SK-N-SH treated with all-trans-retinoic acid at 6 μM for 48 hours (cell line): ENCODE measurements around the gene ENHO.

Experiments
- ATAC-seq: fragments of 200-7000 bp; cut with Tn5 transposase; 3 replicates; pipeline ENCODE4 v1.9.1; 2020; ENCODE audit warnings: mild to moderate bottlenecking, moderate library complexity
- ARNTL ChIP-seq: fragments of 450-650 bp; formaldehyde crosslinking; IDR thresholded peaks from 2 replicates; pipeline ENCODE4 v1.5.0; 2020; ENCODE audit warnings: low read depth, mild to moderate bottlenecking, moderate library complexity, borderline replicate concordance
- BACH2 ChIP-seq: fragments of 250-450 bp; sonication (Bioruptor Pico); IDR thresholded peaks from 2 replicates; pipeline ENCODE4 v1.9.0; 2021; ENCODE audit warnings: mild to moderate bottlenecking, borderline replicate concordance
- CSDC2 ChIP-seq: fragments of 250-450 bp; sonication (Bioruptor Pico); IDR thresholded peaks from 2 replicates; pipeline ENCODE4 v1.5.0; 2020; ENCODE audit warnings: mild to moderate bottlenecking, moderate library complexity
- ESRRG ChIP-seq: fragments of 250-450 bp; sonication (Bioruptor Pico); IDR thresholded peaks from 2 replicates; pipeline ENCODE4 v1.6.1; 2021; ENCODE audit warnings: mild to moderate bottlenecking
- GLIS3 ChIP-seq: fragments of 250-450 bp; sonication (Bioruptor Pico); IDR thresholded peaks from 2 replicates; pipeline ENCODE4 v1.5.0; 2020; ENCODE audit warnings: mild to moderate bottlenecking, moderate library complexity
- ISL1 ChIP-seq: fragments of 250-450 bp; sonication (Bioruptor Pico); IDR thresholded peaks from 2 replicates; pipeline ENCODE4 v2.1.2; 2022; ENCODE audit warnings: mild to moderate bottlenecking, moderate library complexity
- OSR1 ChIP-seq: fragments of 250-450 bp; sonication (Bioruptor Pico); IDR thresholded peaks from 2 replicates; pipeline ENCODE4 v1.8.0; 2022; ENCODE audit warnings: moderate library complexity, mild to moderate bottlenecking, inconsistent platforms
- PPARA ChIP-seq: fragments of 250-450 bp; sonication (Bioruptor Pico); IDR thresholded peaks from 2 replicates; pipeline ENCODE4 v1.5.0; 2020; ENCODE audit warnings: mild to moderate bottlenecking, borderline replicate concordance
- TCF4 ChIP-seq: fragments of 250-450 bp; sonication (Bioruptor Pico); IDR thresholded peaks from 2 replicates; pipeline ENCODE4 v1.8.0; 2021; ENCODE audit warnings: mild to moderate bottlenecking, moderate library complexity, borderline replicate concordance
- TOX ChIP-seq: fragments of 250-450 bp; sonication (Bioruptor Pico); IDR thresholded peaks from 2 replicates; pipeline ENCODE4 v1.8.0; 2021; ENCODE audit warnings: mild to moderate bottlenecking, moderate library complexity, borderline replicate concordance
- ZC3H10 ChIP-seq: fragments of 250-450 bp; sonication (Bioruptor Pico); IDR thresholded peaks from 2 replicates; pipeline ENCODE4 v1.5.1; 2021; ENCODE audit warnings: mild to moderate bottlenecking, moderate library complexity
- ZFP3 ChIP-seq: fragments of 250-450 bp; sonication (Bioruptor Pico); IDR thresholded peaks from 2 replicates; pipeline ENCODE4 v1.5.0; 2020; ENCODE audit warnings: mild to moderate bottlenecking, moderate library complexity
- ZFP30 ChIP-seq: fragments of 450-650 bp; formaldehyde crosslinking; IDR thresholded peaks from 2 replicates; pipeline ENCODE4 v1.5.0; 2022; ENCODE audit warnings: mild to moderate bottlenecking, moderate library complexity
- ZNF565 ChIP-seq: fragments of 450-650 bp; formaldehyde crosslinking; conservative IDR thresholded peaks from 2 replicates; pipeline ENCODE4 v1.5.0; 2020; ENCODE audit warnings: low read depth, mild to moderate bottlenecking, moderate library complexity
- ZNF70 ChIP-seq: fragments of 450-650 bp; formaldehyde crosslinking; IDR thresholded peaks from 2 replicates; pipeline ENCODE4 v1.5.0; 2020; ENCODE audit warnings: mild to moderate bottlenecking, moderate library complexity
- ZNF8 ChIP-seq: fragments of 450-650 bp; formaldehyde crosslinking; IDR thresholded peaks from 2 replicates; pipeline ENCODE4 v1.5.0; 2020; ENCODE audit warnings: mild to moderate bottlenecking, moderate library complexity
- TF ChIP-seq, protein P1 (sequence below): fragments of 250-450 bp; sonication (Bioruptor Pico); IDR thresholded peaks from 2 replicates; pipeline ENCODE4 v1.8.0; 2021; ENCODE audit warnings: low read depth, mild to moderate bottlenecking, moderate library complexity, borderline replicate concordance
- TF ChIP-seq, protein P2 (sequence below): fragments of 250-450 bp; sonication (Bioruptor Pico); IDR thresholded peaks from 2 replicates; pipeline ENCODE4 v1.5.0; 2020; ENCODE audit warnings: mild to moderate bottlenecking, moderate library complexity
- TF ChIP-seq, protein P3 (sequence below): fragments of 250-450 bp; sonication (Bioruptor Pico); IDR thresholded peaks from 2 replicates; pipeline ENCODE4 v1.8.0; 2020; ENCODE audit warnings: mild to moderate bottlenecking, moderate library complexity, borderline replicate concordance
- TF ChIP-seq, protein P4 (sequence below): fragments of 250-450 bp; sonication (Bioruptor Pico); IDR thresholded peaks from 2 replicates; pipeline ENCODE4 v1.5.1; 2021; ENCODE audit warnings: mild to moderate bottlenecking, moderate library complexity
- TF ChIP-seq, protein P5 (sequence below): fragments of 250-450 bp; sonication (Bioruptor Pico); IDR thresholded peaks from 2 replicates; pipeline ENCODE4 v1.5.1; 2020; ENCODE audit warnings: low read depth, mild to moderate bottlenecking, moderate library complexity

ENHO gene

DNA sequence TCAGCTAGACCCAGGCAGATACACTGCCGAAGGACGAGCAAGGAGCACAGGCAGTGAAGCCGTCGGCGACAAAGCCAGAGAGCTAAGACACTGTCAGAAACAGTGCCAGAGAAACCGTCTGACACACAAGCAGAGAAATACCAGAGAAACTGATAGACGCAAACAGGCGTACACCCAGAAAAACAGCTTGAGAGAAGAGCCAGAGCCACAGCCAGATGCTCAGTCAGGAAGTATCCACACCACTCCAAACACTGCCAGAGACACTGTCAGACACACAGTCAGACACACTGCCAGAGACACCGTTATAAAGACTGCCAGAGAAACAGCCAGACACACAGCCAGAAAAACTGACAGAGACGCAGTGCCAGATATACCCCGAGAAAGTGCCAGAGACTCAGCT lies 47.6 kb upstream of the ENHO start:
- TF ChIP-seq, protein P1, sequence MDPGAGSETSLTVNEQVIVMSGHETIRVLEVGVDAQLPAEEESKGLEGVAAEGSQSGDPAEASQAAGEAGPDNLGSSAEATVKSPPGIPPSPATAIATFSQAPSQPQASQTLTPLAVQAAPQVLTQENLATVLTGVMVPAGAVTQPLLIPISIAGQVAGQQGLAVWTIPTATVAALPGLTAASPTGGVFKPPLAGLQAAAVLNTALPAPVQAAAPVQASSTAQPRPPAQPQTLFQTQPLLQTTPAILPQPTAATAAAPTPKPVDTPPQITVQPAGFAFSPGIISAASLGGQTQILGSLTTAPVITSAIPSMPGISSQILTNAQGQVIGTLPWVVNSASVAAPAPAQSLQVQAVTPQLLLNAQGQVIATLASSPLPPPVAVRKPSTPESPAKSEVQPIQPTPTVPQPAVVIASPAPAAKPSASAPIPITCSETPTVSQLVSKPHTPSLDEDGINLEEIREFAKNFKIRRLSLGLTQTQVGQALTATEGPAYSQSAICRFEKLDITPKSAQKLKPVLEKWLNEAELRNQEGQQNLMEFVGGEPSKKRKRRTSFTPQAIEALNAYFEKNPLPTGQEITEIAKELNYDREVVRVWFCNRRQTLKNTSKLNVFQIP: no peak
- TF ChIP-seq ISL1 (CRISPR knock-in tag) (no peak), ZC3H10 (CRISPR knock-in tag) (no peak), ARNTL (no peak), ZFP30 (no peak), TCF4 (CRISPR knock-in tag) (peak; percentile 62; the same call in 1 of the 2 replicates), ZNF8 (no peak), ZNF70 (CRISPR knock-in tag) (no peak)
- TF ChIP-seq, protein P2, sequence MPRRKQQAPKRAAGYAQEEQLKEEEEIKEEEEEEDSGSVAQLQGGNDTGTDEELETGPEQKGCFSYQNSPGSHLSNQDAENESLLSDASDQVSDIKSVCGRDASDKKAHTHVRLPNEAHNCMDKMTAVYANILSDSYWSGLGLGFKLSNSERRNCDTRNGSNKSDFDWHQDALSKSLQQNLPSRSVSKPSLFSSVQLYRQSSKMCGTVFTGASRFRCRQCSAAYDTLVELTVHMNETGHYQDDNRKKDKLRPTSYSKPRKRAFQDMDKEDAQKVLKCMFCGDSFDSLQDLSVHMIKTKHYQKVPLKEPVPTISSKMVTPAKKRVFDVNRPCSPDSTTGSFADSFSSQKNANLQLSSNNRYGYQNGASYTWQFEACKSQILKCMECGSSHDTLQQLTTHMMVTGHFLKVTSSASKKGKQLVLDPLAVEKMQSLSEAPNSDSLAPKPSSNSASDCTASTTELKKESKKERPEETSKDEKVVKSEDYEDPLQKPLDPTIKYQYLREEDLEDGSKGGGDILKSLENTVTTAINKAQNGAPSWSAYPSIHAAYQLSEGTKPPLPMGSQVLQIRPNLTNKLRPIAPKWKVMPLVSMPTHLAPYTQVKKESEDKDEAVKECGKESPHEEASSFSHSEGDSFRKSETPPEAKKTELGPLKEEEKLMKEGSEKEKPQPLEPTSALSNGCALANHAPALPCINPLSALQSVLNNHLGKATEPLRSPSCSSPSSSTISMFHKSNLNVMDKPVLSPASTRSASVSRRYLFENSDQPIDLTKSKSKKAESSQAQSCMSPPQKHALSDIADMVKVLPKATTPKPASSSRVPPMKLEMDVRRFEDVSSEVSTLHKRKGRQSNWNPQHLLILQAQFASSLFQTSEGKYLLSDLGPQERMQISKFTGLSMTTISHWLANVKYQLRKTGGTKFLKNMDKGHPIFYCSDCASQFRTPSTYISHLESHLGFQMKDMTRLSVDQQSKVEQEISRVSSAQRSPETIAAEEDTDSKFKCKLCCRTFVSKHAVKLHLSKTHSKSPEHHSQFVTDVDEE (CRISPR knock-in tag): peak; percentile 32; the same call in 1 of the 2 replicates
- peak; percentile 31 for ATAC-seq

DNA sequence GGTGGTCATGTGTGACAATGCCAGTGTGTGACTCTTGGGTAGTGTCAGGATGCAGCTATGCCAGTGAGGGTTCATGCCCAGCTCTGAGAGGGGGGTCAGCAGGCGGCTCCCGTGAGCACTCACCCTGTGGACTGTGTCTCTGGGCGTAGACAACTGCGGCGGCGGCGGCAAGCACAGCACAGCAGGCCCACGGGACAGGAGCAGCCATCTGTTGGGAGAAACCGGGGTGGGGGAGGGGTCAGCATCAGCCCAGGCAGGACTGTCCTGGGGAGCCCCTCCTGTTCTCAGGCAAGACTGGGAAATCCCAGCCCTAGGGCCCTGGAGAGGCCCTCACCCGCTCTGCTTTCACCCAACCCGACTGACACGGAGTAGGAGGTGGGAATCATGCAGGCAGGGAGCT lies 46.0 kb upstream of the ENHO start:
- no peak for TF ChIP-seq TCF4 (CRISPR knock-in tag)
- no peak for TF ChIP-seq TOX (CRISPR knock-in tag)
- TF ChIP-seq ZFP3 (CRISPR knock-in tag): no peak
- no peak for TF ChIP-seq ISL1 (CRISPR knock-in tag)
- no peak for TF ChIP-seq ZNF70 (CRISPR knock-in tag)
- no peak for TF ChIP-seq GLIS3 (CRISPR knock-in tag)
- TF ChIP-seq CSDC2 (CRISPR knock-in tag): no peak
- TF ChIP-seq OSR1 (CRISPR knock-in tag): no peak
- TF ChIP-seq ZC3H10 (CRISPR knock-in tag): no peak
- TF ChIP-seq PPARA: no peak
- TF ChIP-seq, protein P2 (CRISPR knock-in tag): no peak
- TF ChIP-seq, protein P3, sequence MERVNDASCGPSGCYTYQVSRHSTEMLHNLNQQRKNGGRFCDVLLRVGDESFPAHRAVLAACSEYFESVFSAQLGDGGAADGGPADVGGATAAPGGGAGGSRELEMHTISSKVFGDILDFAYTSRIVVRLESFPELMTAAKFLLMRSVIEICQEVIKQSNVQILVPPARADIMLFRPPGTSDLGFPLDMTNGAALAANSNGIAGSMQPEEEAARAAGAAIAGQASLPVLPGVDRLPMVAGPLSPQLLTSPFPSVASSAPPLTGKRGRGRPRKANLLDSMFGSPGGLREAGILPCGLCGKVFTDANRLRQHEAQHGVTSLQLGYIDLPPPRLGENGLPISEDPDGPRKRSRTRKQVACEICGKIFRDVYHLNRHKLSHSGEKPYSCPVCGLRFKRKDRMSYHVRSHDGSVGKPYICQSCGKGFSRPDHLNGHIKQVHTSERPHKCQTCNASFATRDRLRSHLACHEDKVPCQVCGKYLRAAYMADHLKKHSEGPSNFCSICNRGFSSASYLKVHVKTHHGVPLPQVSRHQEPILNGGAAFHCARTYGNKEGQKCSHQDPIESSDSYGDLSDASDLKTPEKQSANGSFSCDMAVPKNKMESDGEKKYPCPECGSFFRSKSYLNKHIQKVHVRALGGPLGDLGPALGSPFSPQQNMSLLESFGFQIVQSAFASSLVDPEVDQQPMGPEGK (CRISPR knock-in tag): no peak
- TF ChIP-seq ARNTL: no peak
- ATAC-seq: no peak

DNA sequence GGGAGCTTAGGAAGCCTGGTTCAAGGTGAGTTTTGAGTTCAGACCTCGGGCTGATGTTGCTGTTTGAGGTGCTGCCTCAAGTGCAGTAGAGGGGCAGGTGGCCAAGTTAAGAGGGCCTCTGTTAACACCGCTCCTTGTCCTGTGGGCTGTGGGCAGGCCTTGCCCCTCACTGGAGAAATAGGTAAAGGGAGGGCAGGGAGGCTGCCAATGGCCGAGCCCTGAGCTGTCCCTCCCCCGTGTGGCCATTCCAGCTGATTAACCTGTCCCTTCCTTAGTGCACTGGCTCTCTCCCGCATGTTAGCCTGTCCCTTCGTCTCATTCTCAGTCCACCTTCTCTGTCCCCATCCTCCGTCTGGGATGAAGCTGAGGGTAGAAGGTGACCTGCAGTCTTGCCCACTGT lies 45.3 kb upstream of the ENHO start:
- ATAC-seq: no peak
- TF ChIP-seq CSDC2 (CRISPR knock-in tag) (no peak), PPARA (no peak), ZNF565 (CRISPR knock-in tag) (no peak), ZNF8 (no peak), ESRRG (CRISPR knock-in tag) (no peak), ZFP3 (CRISPR knock-in tag) (no peak), BACH2 (no peak), ZC3H10 (CRISPR knock-in tag) (no peak), OSR1 (CRISPR knock-in tag) (no peak), ZFP30 (no peak), ARNTL (no peak), ZNF70 (CRISPR knock-in tag) (no peak), TCF4 (CRISPR knock-in tag) (no peak)
- TF ChIP-seq, protein P3 (CRISPR knock-in tag): no peak
- TF ChIP-seq, protein P4, sequence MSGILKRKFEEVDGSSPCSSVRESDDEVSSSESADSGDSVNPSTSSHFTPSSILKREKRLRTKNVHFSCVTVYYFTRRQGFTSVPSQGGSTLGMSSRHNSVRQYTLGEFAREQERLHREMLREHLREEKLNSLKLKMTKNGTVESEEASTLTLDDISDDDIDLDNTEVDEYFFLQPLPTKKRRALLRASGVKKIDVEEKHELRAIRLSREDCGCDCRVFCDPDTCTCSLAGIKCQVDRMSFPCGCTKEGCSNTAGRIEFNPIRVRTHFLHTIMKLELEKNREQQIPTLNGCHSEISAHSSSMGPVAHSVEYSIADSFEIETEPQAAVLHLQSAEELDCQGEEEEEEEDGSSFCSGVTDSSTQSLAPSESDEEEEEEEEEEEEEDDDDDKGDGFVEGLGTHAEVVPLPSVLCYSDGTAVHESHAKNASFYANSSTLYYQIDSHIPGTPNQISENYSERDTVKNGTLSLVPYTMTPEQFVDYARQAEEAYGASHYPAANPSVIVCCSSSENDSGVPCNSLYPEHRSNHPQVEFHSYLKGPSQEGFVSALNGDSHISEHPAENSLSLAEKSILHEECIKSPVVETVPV: no peak
- TF ChIP-seq, protein P5, sequence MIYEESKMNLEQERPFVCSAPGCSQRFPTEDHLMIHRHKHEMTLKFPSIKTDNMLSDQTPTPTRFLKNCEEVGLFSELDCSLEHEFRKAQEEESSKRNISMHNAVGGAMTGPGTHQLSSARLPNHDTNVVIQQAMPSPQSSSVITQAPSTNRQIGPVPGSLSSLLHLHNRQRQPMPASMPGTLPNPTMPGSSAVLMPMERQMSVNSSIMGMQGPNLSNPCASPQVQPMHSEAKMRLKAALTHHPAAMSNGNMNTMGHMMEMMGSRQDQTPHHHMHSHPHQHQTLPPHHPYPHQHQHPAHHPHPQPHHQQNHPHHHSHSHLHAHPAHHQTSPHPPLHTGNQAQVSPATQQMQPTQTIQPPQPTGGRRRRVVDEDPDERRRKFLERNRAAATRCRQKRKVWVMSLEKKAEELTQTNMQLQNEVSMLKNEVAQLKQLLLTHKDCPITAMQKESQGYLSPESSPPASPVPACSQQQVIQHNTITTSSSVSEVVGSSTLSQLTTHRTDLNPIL (CRISPR knock-in tag): no peak
